PC-9 (cell line): ENCODE measurements around the gene ETNK2.

Experiments
- EZH2 ChIP-seq: fragments of 200-600 bp; sonication (generic); IDR thresholded peaks from 2 replicates; pipeline ENCODE4 v1.8.0; 2017; ENCODE audit warnings: antibody characterized with exemption, low read depth
- TF ChIP-seq, protein P1 (sequence below): fragments of 200-600 bp; sonication (generic); conservative IDR thresholded peaks from 2 replicates; pipeline ENCODE4 v1.6.1; 2017; ENCODE audit warnings: mixed run types, antibody characterized with exemption, mild to moderate bottlenecking, moderate library complexity

DNA sequence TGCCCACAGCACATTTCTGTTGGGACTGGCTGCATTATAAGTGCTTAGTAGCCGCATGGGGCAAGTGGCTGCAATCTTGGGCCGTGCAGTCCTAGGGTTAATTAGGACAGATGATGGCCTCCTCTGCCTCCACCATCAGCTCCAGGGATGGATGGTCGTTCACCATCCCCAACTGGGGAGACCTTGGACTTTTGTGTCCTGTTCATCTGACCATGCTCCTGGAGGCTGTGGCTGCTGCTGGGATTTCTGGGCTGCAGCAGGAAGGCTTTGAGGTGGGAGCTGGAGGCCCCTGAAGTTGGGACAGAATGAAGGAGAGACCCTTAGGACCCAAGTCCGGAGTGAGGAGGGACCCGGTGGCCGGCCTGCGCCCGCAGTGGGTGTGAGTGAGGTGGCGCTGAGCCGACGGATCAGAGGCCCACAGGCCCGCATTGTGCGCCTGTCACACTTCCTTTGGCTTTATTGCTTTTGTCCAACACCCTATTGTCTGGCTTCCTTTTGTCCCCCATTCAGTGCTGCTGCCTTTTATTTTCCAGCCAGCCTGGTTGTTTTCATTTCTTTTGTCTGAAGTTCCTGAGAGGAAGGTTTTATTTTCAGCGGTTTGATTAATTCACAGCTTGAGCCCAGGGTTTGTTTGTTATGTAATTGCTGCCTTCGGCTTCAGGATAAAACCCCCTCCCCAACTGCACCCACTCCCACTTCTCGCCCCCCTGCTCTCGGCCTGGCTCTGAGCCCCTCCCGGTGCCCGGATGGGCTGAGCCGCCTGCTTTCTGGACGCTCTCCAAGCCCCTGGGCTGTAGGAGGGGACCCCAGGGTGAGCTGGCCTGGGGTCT is 43.3 kb downstream of the ETNK2 start:
- TF ChIP-seq, protein P1, sequence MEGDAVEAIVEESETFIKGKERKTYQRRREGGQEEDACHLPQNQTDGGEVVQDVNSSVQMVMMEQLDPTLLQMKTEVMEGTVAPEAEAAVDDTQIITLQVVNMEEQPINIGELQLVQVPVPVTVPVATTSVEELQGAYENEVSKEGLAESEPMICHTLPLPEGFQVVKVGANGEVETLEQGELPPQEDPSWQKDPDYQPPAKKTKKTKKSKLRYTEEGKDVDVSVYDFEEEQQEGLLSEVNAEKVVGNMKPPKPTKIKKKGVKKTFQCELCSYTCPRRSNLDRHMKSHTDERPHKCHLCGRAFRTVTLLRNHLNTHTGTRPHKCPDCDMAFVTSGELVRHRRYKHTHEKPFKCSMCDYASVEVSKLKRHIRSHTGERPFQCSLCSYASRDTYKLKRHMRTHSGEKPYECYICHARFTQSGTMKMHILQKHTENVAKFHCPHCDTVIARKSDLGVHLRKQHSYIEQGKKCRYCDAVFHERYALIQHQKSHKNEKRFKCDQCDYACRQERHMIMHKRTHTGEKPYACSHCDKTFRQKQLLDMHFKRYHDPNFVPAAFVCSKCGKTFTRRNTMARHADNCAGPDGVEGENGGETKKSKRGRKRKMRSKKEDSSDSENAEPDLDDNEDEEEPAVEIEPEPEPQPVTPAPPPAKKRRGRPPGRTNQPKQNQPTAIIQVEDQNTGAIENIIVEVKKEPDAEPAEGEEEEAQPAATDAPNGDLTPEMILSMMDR, result no peak
- TF ChIP-seq EZH2, result no peak
